MM.1S (cell line): ENCODE measurements around the gene LRRC39.

Source experiments
- DNase-seq: peaks from one replicate; pipeline ENCODE4 v3.0.0-alpha.2; 2015
- H2AFZ ChIP-seq: fragments of 300-600 bp; sonication (generic); 2 replicates; pipeline ENCODE4 v1.6.0; 2016; ENCODE audit warnings: antibody characterized with exemption, low read length
- H3F3A ChIP-seq: fragments of 300-600 bp; sonication (generic); 2 replicates; pipeline ENCODE4 v1.6.1; 2016; ENCODE audit warnings: mild to moderate bottlenecking, antibody characterized with exemption, low read length, moderate library complexity, mixed read lengths; ENCODE audit not compliant: insufficient read depth
- H3K27ac ChIP-seq: fragments of 300-600 bp; sonication (generic); 2 replicates; pipeline ENCODE4 v1.5.1; 2016; ENCODE audit warnings: mild to moderate bottlenecking, low read length
- H3K27me3 ChIP-seq: fragments of 300-600 bp; sonication (generic); replicated peaks from 2 replicates; pipeline ENCODE4 v1.6.0; 2016; ENCODE audit warnings: low read length; ENCODE audit not compliant: insufficient read depth
- H3K36me3 ChIP-seq: fragments of 300-600 bp; sonication (generic); replicated peaks from 2 replicates; pipeline ENCODE4 v1.6.1; 2016; ENCODE audit warnings: mild to moderate bottlenecking, low read length, mixed read lengths; ENCODE audit not compliant: insufficient read depth
- H3K4me1 ChIP-seq: fragments of 300-600 bp; sonication (generic); 2 replicates; pipeline ENCODE4 v1.6.1; 2016; ENCODE audit warnings: low read length, mixed read lengths
- H3K4me2 ChIP-seq: fragments of 300-600 bp; sonication (generic); 2 replicates; pipeline ENCODE4 v1.6.0; 2016; ENCODE audit warnings: low read depth, low read length
- H3K4me3 ChIP-seq: fragments of 300-600 bp; sonication (generic); 2 replicates; pipeline ENCODE4 v1.5.1; 2016; ENCODE audit warnings: low read length, mixed read lengths
- H3K79me2 ChIP-seq: fragments of 300-600 bp; sonication (generic); 2 replicates; pipeline ENCODE4 v1.6.1; 2016; ENCODE audit warnings: mixed run types, low read length, mixed read lengths
- H3K9ac ChIP-seq: fragments of 300-600 bp; sonication (generic); 2 replicates; pipeline ENCODE4 v1.6.1; 2016; ENCODE audit warnings: low read length, mixed read lengths
- H3K9me2 ChIP-seq: fragments of 300-600 bp; sonication (generic); replicated peaks from 2 replicates; pipeline ENCODE4 v1.6.1; 2016; ENCODE audit warnings: mild to moderate bottlenecking, low read length, mixed read lengths; ENCODE audit not compliant: insufficient read depth
- H3K9me3 ChIP-seq: fragments of 300-600 bp; sonication (generic); replicated peaks from 2 replicates; pipeline ENCODE4 v1.6.1; 2016; ENCODE audit warnings: mild to moderate bottlenecking, low read length, mixed read lengths; ENCODE audit not compliant: insufficient read depth
- H4K20me1 ChIP-seq: fragments of 300-600 bp; sonication (generic); 2 replicates; pipeline ENCODE4 v1.6.1; 2016; ENCODE audit warnings: mild to moderate bottlenecking, low read length, moderate library complexity, mixed read lengths; ENCODE audit not compliant: insufficient read depth
- EZH2 ChIP-seq: fragments of 300-600 bp; sonication (generic); optimal IDR thresholded peaks from 2 replicates; pipeline ENCODE3; 2017; ENCODE audit warnings: low read depth, mild to moderate bottlenecking, antibody characterized with exemption, low read length, mixed read lengths
- EZH2phosphoT487 ChIP-seq: fragments of 300-600 bp; sonication (generic); IDR thresholded peaks from 2 replicates; pipeline ENCODE4 v1.6.1; 2018; ENCODE audit warnings: antibody characterized with exemption, low read length
- TF ChIP-seq, protein P1 (sequence below): fragments of 300-600 bp; sonication (generic); IDR thresholded peaks from 2 replicates; pipeline ENCODE4 v1.5.1; 2016; ENCODE audit warnings: antibody characterized with exemption, low read length, mixed read lengths

Gene LRRC39

DNA sequence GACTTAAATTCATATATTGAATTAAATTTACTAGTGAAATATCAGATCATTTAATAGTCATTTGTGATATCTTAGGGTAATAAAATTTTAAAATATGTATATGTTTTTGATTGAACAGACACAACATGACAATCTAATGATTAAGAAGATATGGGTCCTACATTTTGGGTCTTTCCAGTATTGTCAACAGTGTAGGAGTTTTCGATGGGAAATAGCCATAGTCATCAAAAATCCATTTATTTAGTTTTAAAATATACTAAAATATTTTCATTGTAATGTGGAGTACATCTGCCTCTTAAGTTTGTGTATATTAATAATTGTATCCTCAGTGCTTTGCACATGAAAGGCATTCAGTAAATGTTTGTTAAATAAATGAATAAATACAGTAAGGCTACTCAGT, 31.1 kb downstream of the LRRC39 start:
- Histone ChIP-seq H4K20me1 (no peaks in the 10 kb centered on the region), H3K4me3 (no peak overlapping the region), H3F3A (no peaks in the 10 kb centered on the region), H3K4me1 (peaks cover 1% of the 10 kb centered on the region; the same call in 1 of the 2 replicates), H3K36me3 (no peaks in the 10 kb centered on the region), H3K27ac (no peak overlapping the region), H3K4me2 (no peak overlapping the region), H2AFZ (no peak overlapping the region), H3K9me3 (no peaks in the 10 kb centered on the region), H3K9me2 (no peaks in the 10 kb centered on the region), H3K9ac (no peak overlapping the region), H3K27me3 (no peaks in the 10 kb centered on the region), H3K79me2 (no peaks in the 10 kb centered on the region)
- TF ChIP-seq, protein P1, sequence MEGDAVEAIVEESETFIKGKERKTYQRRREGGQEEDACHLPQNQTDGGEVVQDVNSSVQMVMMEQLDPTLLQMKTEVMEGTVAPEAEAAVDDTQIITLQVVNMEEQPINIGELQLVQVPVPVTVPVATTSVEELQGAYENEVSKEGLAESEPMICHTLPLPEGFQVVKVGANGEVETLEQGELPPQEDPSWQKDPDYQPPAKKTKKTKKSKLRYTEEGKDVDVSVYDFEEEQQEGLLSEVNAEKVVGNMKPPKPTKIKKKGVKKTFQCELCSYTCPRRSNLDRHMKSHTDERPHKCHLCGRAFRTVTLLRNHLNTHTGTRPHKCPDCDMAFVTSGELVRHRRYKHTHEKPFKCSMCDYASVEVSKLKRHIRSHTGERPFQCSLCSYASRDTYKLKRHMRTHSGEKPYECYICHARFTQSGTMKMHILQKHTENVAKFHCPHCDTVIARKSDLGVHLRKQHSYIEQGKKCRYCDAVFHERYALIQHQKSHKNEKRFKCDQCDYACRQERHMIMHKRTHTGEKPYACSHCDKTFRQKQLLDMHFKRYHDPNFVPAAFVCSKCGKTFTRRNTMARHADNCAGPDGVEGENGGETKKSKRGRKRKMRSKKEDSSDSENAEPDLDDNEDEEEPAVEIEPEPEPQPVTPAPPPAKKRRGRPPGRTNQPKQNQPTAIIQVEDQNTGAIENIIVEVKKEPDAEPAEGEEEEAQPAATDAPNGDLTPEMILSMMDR = no peak
- DNase-seq = no peak

DNA sequence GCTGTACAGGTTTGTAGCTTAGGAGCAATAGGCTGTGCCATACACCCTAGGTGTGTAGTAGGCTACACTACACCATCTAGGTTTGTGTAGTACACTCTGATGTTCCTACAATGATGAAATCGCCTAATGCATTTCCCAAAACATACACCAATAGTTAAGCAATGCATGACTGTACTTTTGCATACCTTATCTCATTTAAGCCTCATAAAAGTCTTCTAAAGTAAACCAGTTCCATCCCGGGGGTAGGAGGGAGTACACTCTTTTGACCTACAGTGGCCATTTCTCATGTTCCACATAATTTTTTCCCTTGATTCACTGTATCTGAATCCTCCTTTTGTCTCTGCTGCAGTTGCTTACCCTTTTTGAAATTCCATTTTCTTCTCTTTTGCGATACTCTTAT, 32.9 kb downstream of the LRRC39 start:
- H3K9me2 ChIP-seq = no peaks in the 10 kb centered on the region
- TF ChIP-seq, protein P1 = no peak
- no peak for TF ChIP-seq EZH2phosphoT487
- no peak for TF ChIP-seq EZH2
- no peak overlapping the region for H3K4me3 ChIP-seq
- H3K79me2 ChIP-seq = no peaks in the 10 kb centered on the region
- H2AFZ ChIP-seq = no peak overlapping the region
- H3K9ac ChIP-seq = no peak overlapping the region
- H3K27me3 ChIP-seq = no peaks in the 10 kb centered on the region
- no peaks in the 10 kb centered on the region for H3K4me1 ChIP-seq
- H3K27ac ChIP-seq = no peak overlapping the region
- H3K9me3 ChIP-seq = no peaks in the 10 kb centered on the region
- H3F3A ChIP-seq = no peaks in the 10 kb centered on the region
- no peak for DNase-seq
- no peak overlapping the region for H3K4me2 ChIP-seq
- H4K20me1 ChIP-seq = no peaks in the 10 kb centered on the region
- H3K36me3 ChIP-seq = no peaks in the 10 kb centered on the region

DNA sequence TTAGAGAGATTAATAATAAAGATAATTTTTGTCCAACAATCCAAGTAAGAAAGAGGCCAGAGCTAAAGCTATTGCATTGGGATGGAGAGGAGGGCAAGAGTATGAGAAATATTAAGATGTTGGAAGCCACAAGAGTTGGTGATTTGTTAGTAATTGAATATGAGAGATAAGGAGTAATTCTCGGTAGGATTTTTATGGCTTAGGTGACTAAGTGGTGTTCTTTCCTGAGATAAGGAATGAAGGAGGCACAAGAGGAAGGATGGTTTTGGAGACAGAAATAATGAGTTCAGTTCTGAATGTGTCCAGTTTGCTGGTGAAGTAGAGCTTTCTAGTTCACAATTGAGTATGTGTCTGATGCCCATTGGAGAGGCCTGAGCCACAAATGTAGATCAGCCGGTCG, 35.7 kb downstream of the LRRC39 start:
- Histone ChIP-seq H3K9ac (no peak overlapping the region), H4K20me1 (no peaks in the 10 kb centered on the region), H3K27me3 (no peaks in the 10 kb centered on the region), H3K4me1 (no peaks in the 10 kb centered on the region), H3K4me3 (no peak overlapping the region), H3K27ac (no peak overlapping the region), H3K36me3 (no peaks in the 10 kb centered on the region), H3K79me2 (no peaks in the 10 kb centered on the region), H3K9me2 (no peaks in the 10 kb centered on the region), H2AFZ (no peak overlapping the region), H3K9me3 (no peaks in the 10 kb centered on the region), H3F3A (no peaks in the 10 kb centered on the region), H3K4me2 (no peak overlapping the region)
- TF ChIP-seq EZH2phosphoT487 (no peak), EZH2 (no peak)
- TF ChIP-seq, protein P1 = no peak
- DNase-seq = no peak

DNA sequence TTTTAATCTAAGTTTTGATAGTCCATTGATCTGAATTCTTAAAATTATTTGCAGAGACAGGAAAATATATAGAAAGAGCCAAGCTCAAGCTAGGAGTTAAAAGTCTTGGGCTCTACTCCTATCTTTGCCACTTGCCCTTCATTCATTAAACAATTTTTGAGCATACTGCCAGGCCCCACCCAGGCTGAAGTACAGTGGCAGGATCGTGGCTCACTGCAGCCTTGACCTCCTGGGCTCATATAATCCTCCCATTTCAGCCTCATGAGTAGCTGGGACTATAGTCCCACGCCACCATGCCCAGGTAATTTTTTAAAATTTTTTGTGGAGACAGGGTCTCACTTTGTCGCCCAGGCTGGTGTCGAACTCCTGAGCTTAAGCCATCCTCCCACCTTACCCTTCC, 36.9 kb downstream of the LRRC39 start:
- no peaks in the 10 kb centered on the region for H3K9me3 ChIP-seq

More for the DNA sequence above, 36.9 kb downstream of the LRRC39 start:
- no peaks in the 10 kb centered on the region for H3K36me3 ChIP-seq
- H3K4me1 ChIP-seq = no peaks in the 10 kb centered on the region
- H3K9ac ChIP-seq = no peak overlapping the region
- H3K4me2 ChIP-seq = no peak overlapping the region
- no peaks in the 10 kb centered on the region for H3K9me2 ChIP-seq
- H3K27me3 ChIP-seq = no peaks in the 10 kb centered on the region
- TF ChIP-seq EZH2phosphoT487 = no peak
- TF ChIP-seq EZH2 = no peak
- TF ChIP-seq, protein P1 = no peak
- H3K79me2 ChIP-seq = no peaks in the 10 kb centered on the region
- no peaks in the 10 kb centered on the region for H3F3A ChIP-seq
- H2AFZ ChIP-seq = no peak overlapping the region
- H3K4me3 ChIP-seq = no peak overlapping the region
- H4K20me1 ChIP-seq = no peaks in the 10 kb centered on the region
- DNase-seq = no peak
- H3K27ac ChIP-seq = no peak overlapping the region
